HEK293T (cell line): ENCODE data around the gene FBXO36.

ENCODE experiments used
- ARNT ChIP-seq: fragments of 450-650 bp; IDR thresholded peaks from 2 replicates; pipeline ENCODE4 v1.6.1; 2017; ENCODE audit warnings: mild to moderate bottlenecking
- ELF4 ChIP-seq: fragments of 450-650 bp; IDR thresholded peaks from 2 replicates; pipeline ENCODE4 v1.6.1; 2017; ENCODE audit warnings: antibody characterized with exemption
- FOXK2 ChIP-seq: fragments of 450-650 bp; IDR thresholded peaks from 2 replicates; pipeline ENCODE4 v1.6.1; 2016; ENCODE audit warnings: mild to moderate bottlenecking
- FOXM1 ChIP-seq: fragments of 450-650 bp; IDR thresholded peaks from 2 replicates; pipeline ENCODE4 v1.6.1; 2017; ENCODE audit warnings: mild to moderate bottlenecking, borderline replicate concordance
- NFRKB ChIP-seq: fragments of 450-650 bp; IDR thresholded peaks from 2 replicates; pipeline ENCODE4 v1.6.1; 2016; ENCODE audit warnings: mild to moderate bottlenecking, moderate library complexity
- SP1 ChIP-seq: fragments of 450-650 bp; IDR thresholded peaks from 2 replicates; pipeline ENCODE4 v1.6.1; 2017
- SUZ12 ChIP-seq: fragments of 450-650 bp; IDR thresholded peaks from 2 replicates; pipeline ENCODE4 v1.6.1; 2016; ENCODE audit warnings: mild to moderate bottlenecking

- TF ChIP-seq NFRKB (no peak), SP1 (no peak), FOXM1 (no peak), SUZ12 (no peak), FOXK2 (no peak), ARNT (no peak), ELF4 (no peak)
Measured at GRCh38 chr2:229879191-229879950, 42.9 kb upstream of the FBXO36 start.
